ENCODE results near the gene PIGBOS1. TPM values are rescaled to one million over a fixed set of nuclear protein-coding genes. Genes with fewer than 3 reads are reported as not detected.
"Not testable (repeated sequence)": the region's sequence is repeated elsewhere in the genome, so short reads cannot be mapped to it uniquely, and the experiment has no call there.

The PIGBOS1 gene
- total RNA-seq, 1 donor from 2014 or later: 6.3 TPM

- DNase-seq: no peak
- intact Hi-C loops (cut with micrococcal nuclease): no loop called here
- no peak for ATAC-seq
Observed at GRCh38 chr15:55319537-55320237, 764 bp upstream of the PIGBOS1 start.

DNA sequence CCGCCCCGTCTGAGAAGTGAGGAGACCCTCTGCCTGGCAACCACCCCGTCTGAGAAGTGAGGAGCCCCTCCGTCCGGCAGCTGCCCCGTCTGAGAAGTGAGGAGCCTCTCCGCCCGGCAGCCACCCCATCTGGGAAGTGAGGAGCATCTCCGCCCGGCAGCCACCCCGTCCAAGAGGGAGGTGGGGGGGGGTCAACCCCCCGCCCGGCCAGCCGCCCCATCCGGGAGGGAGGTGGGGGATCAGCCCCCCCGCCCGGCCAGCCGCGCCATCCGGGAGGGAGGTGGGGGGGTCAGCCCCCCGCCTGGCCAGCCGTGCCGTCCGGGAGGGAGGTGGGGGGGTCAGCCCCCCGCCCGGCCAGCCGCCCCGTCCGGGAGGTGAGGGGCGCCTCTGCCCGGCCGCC lies 16.1 kb downstream of the PIGBOS1 start:
- intact Hi-C loops (cut with micrococcal nuclease); DNase-seq: not testable (repeated sequence)

DNA sequence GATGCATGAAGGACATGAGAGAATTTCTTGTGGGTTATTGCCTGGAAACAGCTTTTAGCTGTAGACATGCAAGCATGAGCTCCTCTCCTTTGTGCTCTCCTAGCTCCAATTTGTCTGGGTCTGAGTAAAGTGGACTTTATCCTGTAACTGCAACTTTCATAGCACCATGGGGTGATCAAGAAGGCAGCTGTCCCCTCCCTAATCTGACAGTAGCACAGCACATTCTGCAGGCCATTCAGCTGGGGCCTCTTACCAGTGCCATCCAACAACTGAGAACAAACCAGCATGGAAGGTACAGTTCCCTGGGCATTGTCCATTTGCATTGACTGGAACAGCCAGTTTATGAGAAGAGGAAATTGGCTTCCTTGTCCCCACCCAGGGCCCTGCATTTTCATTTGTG lies 21.6 kb downstream of the PIGBOS1 start:
- ATAC-seq: no peak
- no peak for DNase-seq
- intact Hi-C loops (cut with micrococcal nuclease): no loop called here

More for the DNA sequence above, 16.1 kb downstream of the PIGBOS1 start:
- ATAC-seq: not testable (repeated sequence)

DNA sequence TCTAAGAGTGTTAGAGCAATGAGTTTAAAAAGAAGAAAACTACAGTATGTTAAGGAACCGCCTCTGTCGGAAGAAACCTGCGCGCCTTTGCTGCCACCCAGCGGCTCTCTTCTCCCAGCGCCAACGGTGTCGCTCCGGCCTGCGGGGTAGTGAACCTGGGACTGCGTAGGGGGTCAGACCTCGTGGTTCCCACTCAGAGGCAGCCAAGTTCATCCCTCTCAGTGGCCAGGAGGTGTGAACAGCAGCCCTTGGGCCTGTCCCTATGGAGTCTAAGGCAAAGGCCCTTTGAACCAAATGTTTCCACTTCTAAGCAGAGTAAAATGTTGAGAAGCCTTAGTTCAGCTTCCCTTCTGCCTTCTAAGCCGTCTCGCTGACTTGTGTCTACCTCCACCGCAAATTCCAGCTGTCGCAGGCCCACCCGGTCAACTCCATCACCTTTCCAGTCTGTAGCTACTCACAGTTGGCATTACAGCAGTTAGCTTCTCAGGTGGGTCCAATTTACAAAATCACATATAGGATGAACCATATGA lies 28.3 kb downstream of the PIGBOS1 start:
- ATAC-seq (peak; percentile 94), DNase-seq (peak; percentile 89)
- intact Hi-C loops (cut with micrococcal nuclease): loop anchor here (2.0 kb wide), 1 partner anchor 74 kb away; no protein-coding TSS in a partner anchor

- intact Hi-C loops (cut with micrococcal nuclease): loop anchor here (2.0 kb wide), 1 partner anchor 73 kb away; no protein-coding TSS in a partner anchor
- ATAC-seq: peak; percentile 94
Observed at GRCh38 chr15:55289746-55290527, 29.0 kb downstream of the PIGBOS1 start, which contains the start of gene RAB27A. TSS of gene RAB27A (minus strand) at chr15:55289813. CDS start at chr15:55234934, 54,879 bp downstream.

GRCh38 chr15:55289011-55289745 lies 29.7 kb downstream of the PIGBOS1 start:
- DNase-seq: peak; percentile 43
- ATAC-seq: peak; percentile 40
- intact Hi-C loops (cut with micrococcal nuclease): no loop called here

More at GRCh38 chr15:55289746-55290527, 29.0 kb downstream of the PIGBOS1 start, which contains the start of gene RAB27A:
- peak; percentile 82 for DNase-seq

DNA sequence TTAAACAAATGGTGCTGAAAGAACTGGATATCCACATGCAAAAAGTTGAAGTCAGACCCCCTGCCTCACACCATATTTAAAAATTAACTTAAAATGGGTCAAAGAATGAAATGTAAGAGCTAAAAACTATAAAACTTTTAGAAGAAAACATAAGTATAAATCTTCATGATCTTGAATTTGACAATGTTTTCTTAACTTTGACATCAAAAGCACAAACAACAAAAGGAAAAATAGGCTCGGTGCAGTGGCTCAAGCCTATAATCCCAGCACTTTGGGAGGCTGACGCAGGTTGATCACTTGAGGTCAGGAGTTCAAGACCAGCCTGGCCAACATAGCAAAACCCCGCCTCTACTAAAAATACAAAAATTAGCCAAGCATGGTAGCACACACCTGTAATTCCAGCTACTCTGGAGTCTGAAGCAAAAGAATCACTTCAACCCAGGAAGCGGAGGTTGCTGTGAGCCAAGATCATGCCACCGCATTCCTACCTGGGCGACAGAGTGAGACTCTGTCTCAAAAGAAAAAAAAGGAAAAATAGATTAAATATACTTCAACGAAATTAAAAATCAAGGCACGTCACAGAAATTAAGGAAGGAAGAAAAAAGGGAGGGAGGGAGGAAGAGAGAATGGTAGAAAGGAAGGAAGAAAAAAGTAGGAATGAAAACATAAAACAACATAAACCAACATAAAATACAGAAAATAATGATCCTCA lies 30.8 kb downstream of the PIGBOS1 start:
- intact Hi-C loops (cut with micrococcal nuclease): no loop called here
- no peak for DNase-seq
- ATAC-seq: no peak

DNA sequence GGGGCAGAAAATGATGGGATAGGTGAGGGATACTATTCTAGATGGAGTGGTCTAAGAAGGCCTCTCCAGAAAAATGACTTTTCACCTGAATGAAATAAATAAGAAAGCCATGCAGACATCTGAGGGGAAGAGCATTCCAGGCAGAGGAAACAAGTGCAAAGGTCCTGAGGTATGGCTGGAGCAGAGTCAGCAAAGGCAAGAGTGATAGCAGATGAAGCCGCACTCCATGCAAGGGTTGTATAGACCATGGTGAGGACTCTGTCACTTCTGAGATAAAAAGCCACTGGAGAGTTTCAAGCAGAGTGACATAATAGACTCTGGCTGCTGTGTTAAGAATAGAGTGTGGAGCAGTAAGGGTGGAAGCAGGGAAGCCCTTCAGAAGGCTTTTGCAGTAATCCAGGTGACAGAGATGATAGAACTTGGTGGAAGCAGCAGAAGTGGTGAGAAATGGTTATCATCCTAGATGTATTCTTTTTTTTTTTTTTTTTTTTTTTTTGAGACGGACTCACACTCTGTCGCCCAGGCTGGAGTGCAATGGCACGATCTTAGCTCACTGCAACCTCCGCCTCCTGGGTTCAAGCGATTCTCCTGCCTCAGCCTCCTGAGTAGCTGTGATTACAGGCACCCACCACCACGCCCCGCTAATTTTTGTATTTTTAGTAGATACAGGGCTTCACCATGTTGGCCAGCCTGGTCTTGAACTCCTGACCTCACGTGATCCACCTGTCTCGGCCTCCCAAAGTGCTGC lies 32.3 kb downstream of the PIGBOS1 start:
- DNase-seq; intact Hi-C loops (cut with micrococcal nuclease); ATAC-seq: not testable (repeated sequence)

- intact Hi-C loops (cut with micrococcal nuclease): no loop called here
- DNase-seq (no peak), ATAC-seq (no peak)
Observed at GRCh38 chr15:55284426-55284825, 34.5 kb downstream of the PIGBOS1 start.

GRCh38 chr15:55283379-55284147 lies 35.4 kb downstream of the PIGBOS1 start:
- DNase-seq (no peak), ATAC-seq (no peak)
- intact Hi-C loops (cut with micrococcal nuclease): no loop called here

DNA sequence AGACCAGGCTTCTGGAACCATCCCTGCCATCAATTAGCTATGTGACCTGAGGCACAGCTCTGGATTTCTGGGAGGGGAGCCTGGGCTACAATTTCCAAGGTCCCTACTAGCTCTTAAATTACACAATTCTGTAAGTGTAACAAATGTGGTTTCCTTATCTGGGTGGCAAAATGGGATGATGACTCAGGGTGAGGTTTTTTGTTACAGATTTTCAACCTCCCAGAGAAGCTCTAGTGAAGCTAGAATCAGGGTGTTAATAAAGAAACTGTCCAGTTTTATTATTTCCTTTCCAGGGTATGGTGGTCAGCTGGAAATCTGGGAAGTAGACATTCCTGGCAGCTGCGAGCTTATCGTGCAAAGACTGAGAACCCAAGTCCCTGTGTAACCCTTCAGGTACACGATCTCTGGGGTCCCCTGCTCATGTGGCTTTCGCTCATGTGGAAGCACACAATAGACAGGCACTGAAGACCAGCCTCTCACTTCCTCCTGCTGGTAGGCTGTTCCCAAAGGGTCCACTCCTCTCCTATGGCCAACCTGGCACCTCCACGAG lies 36.6 kb downstream of the PIGBOS1 start:
- intact Hi-C loops (cut with micrococcal nuclease): no loop called here
- no peak for DNase-seq
- ATAC-seq: peak; percentile 33

DNA sequence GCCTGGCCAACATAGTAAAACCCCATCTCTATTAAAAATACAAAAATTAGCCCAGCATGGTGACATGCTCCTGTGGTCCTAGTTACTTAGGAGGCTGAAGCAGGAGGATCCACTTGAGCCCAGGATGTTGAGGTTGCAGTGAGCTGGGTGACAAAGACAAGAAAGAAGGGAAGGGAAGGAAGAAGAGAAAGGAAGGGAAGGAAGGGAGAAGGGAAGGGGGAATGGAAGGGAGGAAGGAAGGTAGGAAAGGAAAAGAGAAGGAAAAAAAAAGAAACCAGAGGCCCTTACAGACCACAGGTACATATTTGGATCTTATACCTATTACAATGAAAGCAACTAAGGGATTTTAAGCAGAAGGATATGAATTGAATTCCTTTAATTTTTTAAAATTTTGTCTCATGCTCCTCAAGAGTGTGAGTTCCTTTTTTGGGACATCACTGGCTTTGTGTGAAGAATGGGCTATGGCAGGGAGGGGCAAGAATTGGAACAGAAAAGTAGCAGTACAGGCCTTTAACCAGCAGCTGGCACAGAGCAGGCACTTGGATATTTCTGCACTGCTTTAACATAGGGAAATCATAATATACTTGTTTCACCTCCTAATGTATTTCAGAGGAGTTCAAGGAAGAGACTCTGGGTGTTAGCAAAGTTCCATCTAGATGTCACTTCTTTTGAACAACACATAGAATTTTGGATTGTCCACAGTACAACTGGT lies 37.2 kb downstream of the PIGBOS1 start:
- DNase-seq (no peak), ATAC-seq (no peak)
- intact Hi-C loops (cut with micrococcal nuclease): no loop called here

DNA sequence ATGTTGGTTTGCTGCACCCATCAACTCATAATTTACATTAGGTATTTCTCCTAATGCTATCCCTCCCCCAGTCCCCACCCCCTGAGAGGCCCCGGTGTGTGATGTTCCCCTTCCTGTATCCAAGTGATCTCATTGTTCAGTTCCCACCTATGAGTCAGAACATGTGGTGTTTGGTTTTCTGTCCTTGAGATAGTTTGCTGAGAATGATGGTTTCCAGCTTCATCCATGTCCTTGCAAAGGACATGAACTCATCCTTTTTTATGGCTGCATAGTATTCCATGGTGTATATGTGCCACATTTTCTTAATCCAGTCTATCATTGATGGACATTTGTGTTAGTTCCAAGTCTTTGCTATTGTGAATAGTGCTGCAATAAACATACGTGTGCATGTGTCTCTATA lies 38.3 kb downstream of the PIGBOS1 start:
- DNase-seq; intact Hi-C loops (cut with micrococcal nuclease); ATAC-seq: not testable (repeated sequence)

- intact Hi-C loops (cut with micrococcal nuclease): no loop called here
- no peak for DNase-seq
- no peak for ATAC-seq
Observed at GRCh38 chr15:55279746-55280351, 39.1 kb downstream of the PIGBOS1 start.

DNA sequence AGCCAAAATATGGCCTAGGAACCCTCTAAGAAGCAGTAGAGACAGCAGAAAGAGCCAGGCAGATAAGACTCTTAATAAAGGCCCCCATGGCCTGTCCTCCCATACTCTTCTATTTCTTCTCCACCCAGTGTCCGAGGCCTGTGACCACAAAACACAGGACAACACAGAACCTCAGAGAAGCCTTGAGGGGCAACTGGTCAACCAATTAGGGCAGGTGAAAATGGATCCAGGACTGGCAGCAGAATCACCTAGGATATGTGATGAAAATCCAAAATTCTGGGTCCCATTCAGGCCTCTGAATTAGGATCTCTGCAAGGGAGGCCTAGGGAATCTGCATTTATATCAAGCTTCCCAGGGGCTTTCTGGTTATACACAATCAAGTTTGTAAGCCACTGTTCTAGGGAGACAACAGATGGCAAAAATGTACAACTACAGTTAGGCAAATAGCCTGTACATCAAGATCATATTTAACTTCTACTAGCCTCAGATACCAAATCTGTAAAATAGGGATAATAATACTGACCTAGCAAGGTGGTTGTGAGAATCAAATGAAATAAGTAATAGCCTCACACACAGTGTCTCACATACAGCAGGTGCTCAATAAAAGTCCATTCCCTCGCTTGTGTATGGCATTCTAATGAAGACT lies 39.7 kb downstream of the PIGBOS1 start:
- intact Hi-C loops (cut with micrococcal nuclease): no loop called here
- ATAC-seq (no peak), DNase-seq (no peak)
